GM12878 (cell line): ENCODE results near the gene RALGAPA2. TPM values are rescaled to one million over a fixed set of nuclear protein-coding genes. Genes with fewer than 3 reads are reported as not detected.

Source experiments
- ATAC-seq: fragments of 200-7000 bp; cut with Tn5 transposase; 3 replicates; pipeline ENCODE4 v1.9.1; 2020; ENCODE audit warnings: mild to moderate bottlenecking, moderate library complexity
- BruUV-seq: library from RNA; stranded (reverse); fragments of 400-500 nt; replicated peaks from 2 replicates; lab custom pipeline; 2021; lab: Mats Ljungman, UMichigan
- CTCF ChIA-PET: fragments of 300-600 bp; sonication (Branson Sonifier 250); formaldehyde crosslinking; extraction: SDS; loops from one replicate; lab custom pipeline; 2021; ENCODE audit warnings: inconsistent platforms; lab: Yijun Ruan, JAX
- POLR2A ChIA-PET: fragments of 350-600 bp; formaldehyde crosslinking; extraction: SDS; loops from one replicate; lab custom pipeline; 2021; ENCODE audit warnings: inconsistent platforms; lab: Charles Lee
- RAD21 ChIA-PET: fragments of 300-600 bp; sonication (Branson Sonifier 250); formaldehyde crosslinking; loops from one replicate; lab custom pipeline; 2023; ENCODE audit warnings: antibody characterized with exemption; ENCODE audit not compliant: unreplicated experiment; lab: Charles Lee
- SMC1A ChIA-PET: fragments of 300-600 bp; sonication (Branson Sonifier 250); formaldehyde crosslinking; loops from one replicate; lab custom pipeline; 2023; ENCODE audit not compliant: unreplicated experiment, uncharacterized antibody; lab: Charles Lee
- DNase-seq: peaks from one replicate; pipeline ENCODE4 v3.0.0-alpha.2; 2011; ENCODE audit warnings: low read depth, low spot score
- FAIRE-seq: peaks from 3 replicates; lab custom pipeline; 2011; peaks lifted over from hg19 to GRCh38; lab: Jason Lieb, UNC
- H2AFZ ChIP-seq: 2 replicates; pipeline ENCODE4 v1.6.0; 2011; ENCODE audit warnings: low read depth, low read length, control low read depth; ENCODE audit not compliant: control insufficient read depth
- H3K27ac ChIP-seq: 2 replicates; pipeline ENCODE4 v1.5.1; 2011; ENCODE audit warnings: control low read depth; ENCODE audit not compliant: control insufficient read depth, insufficient read depth
- H3K27me3 ChIP-seq, 2 experiments: replicated peaks in 1 of 2; 2 replicates each; pipeline versions ENCODE4 v1.6.0 to v1.6.1; 2011; ENCODE audit warnings: low read length in 1 of 2; ENCODE audit not compliant: control insufficient read depth in 2 of 2, insufficient read depth in 2 of 2
- H3K36me3 ChIP-seq, 2 experiments: 2 replicates each; pipeline ENCODE4 v1.5.1; 2011; ENCODE audit warnings: low read length in 1 of 2; ENCODE audit not compliant: control insufficient read depth in 2 of 2, insufficient read depth in 2 of 2
- H3K4me1 ChIP-seq: 2 replicates; pipeline ENCODE4 v1.6.1; 2011; ENCODE audit warnings: mild to moderate bottlenecking, low read length, moderate library complexity, mixed read lengths; ENCODE audit not compliant: control insufficient read depth, insufficient read depth
- H3K4me2 ChIP-seq: 2 replicates; pipeline ENCODE4 v1.6.0; 2011; ENCODE audit warnings: control low read depth; ENCODE audit not compliant: control insufficient read depth, insufficient read depth
- H3K4me3 ChIP-seq: fragments of 200-600 bp; sonication (generic); 2 replicates; pipeline ENCODE4 v1.5.1; 2016
- H3K79me2 ChIP-seq: 2 replicates; pipeline ENCODE4 v1.6.0; 2011; ENCODE audit warnings: low read length; ENCODE audit not compliant: control insufficient read depth, insufficient read depth
- H3K9ac ChIP-seq: 2 replicates; pipeline ENCODE4 v1.8.0; 2011; ENCODE audit warnings: low read length, control low read depth, mixed read lengths; ENCODE audit not compliant: control insufficient read depth, insufficient read depth
- H3K9me3 ChIP-seq: replicated peaks from 3 replicates; pipeline ENCODE4 v1.5.1; 2011; ENCODE audit warnings: mild to moderate bottlenecking, low read length; ENCODE audit not compliant: control insufficient read depth, insufficient read depth
- H4K20me1 ChIP-seq: 2 replicates; pipeline ENCODE4 v1.6.0; 2011; ENCODE audit not compliant: control insufficient read depth, insufficient read depth
- EED ChIP-seq: sonication (generic); IDR thresholded peaks from 2 replicates; pipeline ENCODE4 v1.6.1; 2016; ENCODE audit warnings: antibody characterized with exemption, low read depth
- KLF5 ChIP-seq: fragments of 450-650 bp; IDR thresholded peaks from 2 replicates; pipeline ENCODE4 v1.6.1; 2014; ENCODE audit warnings: mild to moderate bottlenecking; ENCODE audit not compliant: partially characterized antibody
- NFXL1 ChIP-seq: fragments of 450-650 bp; IDR thresholded peaks from 2 replicates; pipeline ENCODE4 v1.6.1; 2017; ENCODE audit warnings: antibody characterized with exemption, mild to moderate bottlenecking, borderline replicate concordance
- NR2C1 ChIP-seq: fragments of 450-650 bp; IDR thresholded peaks from 2 replicates; pipeline ENCODE4 v1.6.1; 2017; ENCODE audit warnings: antibody characterized with exemption, mild to moderate bottlenecking, moderate library complexity
- RAD51 ChIP-seq: fragments of 450-650 bp; IDR thresholded peaks from 2 replicates; pipeline ENCODE4 v1.6.1; 2016; ENCODE audit warnings: moderate library complexity, mild to moderate bottlenecking, inconsistent platforms
- RB1 ChIP-seq: fragments of 450-650 bp; formaldehyde crosslinking; IDR thresholded peaks from 2 replicates; pipeline ENCODE4 v1.6.1; 2017; ENCODE audit warnings: mild to moderate bottlenecking, borderline replicate concordance
- SMAD1 ChIP-seq: fragments of 450-650 bp; IDR thresholded peaks from 2 replicates; pipeline ENCODE4 v1.6.1; 2018; ENCODE audit warnings: mild to moderate bottlenecking, low read depth; ENCODE audit not compliant: partially characterized antibody
- SREBF1 ChIP-seq: IDR thresholded peaks from 2 replicates; pipeline ENCODE4 v1.6.1; 2012; ENCODE audit warnings: mild to moderate bottlenecking, low read length
- TCF3 ChIP-seq: IDR thresholded peaks from 2 replicates; pipeline ENCODE4 v1.6.1; 2012; ENCODE audit warnings: low read depth, mild to moderate bottlenecking, low read length, borderline replicate concordance; ENCODE audit not compliant: insufficient read depth
- TCF7 ChIP-seq: IDR thresholded peaks from 2 replicates; pipeline ENCODE4 v1.6.1; 2014; ENCODE audit warnings: antibody characterized with exemption, borderline replicate concordance
- USF1 ChIP-seq: IDR thresholded peaks from 2 replicates; pipeline ENCODE4 v1.6.1; 2011; ENCODE audit warnings: borderline replicate concordance, low read depth, mild to moderate bottlenecking, moderate library complexity, mixed read lengths, low read length; ENCODE audit not compliant: insufficient read depth; ENCODE audit errors: extremely low read length
- WGBS: methylation state at CpG from one replicate; pipeline ENCODE4 v1.1.6; 2016; ENCODE audit warnings: low lambda C conversion rate; ENCODE audit not compliant: insufficient replicate concordance, insufficient coverage; ENCODE audit errors: missing lambda C conversion rate; 5-methylcytosine and 5-hydroxymethylcytosine counted together
- in situ Hi-C: fragments of 300-500 bp; cut with MboI; formaldehyde crosslinking; loops from 9 replicates; pipeline ENCODE4 v1.14.3; 2018; ENCODE audit warnings: mixed read lengths
- intact Hi-C: fragments of 100-400 bp; cut with micrococcal nuclease; formaldehyde crosslinking; loops from one replicate; pipeline ENCODE4 v1.14.2; 2022; ENCODE audit not compliant: unreplicated experiment
- polyA plus RNA-seq, 11 experiments: library from polyadenylated mRNA; depleted of rRNA in 4 of 11; unstranded in 6 of 11; stranded (reverse) in 5 of 11; fragments of >200 nt; fragmentation: Nextera tagmentation in 4 of 11; fragmentation: Illumina TruSeq in 1 of 11; extraction: Ambion mirVana in 4 of 11; extraction: Trizol in 1 of 11; gene quantifications; 1 replicate in 1 of 11; 2 replicates in 10 of 11; pipeline versions ENCODE4 v1.2.1 to v1.2.3, GENCODE V29; 2011 to 2016; ENCODE audit warnings: inconsistent platforms in 2 of 11, missing spikeins in 2 of 11, low read depth in 1 of 11
- total RNA-seq, 4 experiments: library from RNA; depleted of rRNA in 3 of 4; stranded (reverse); fragments of >200 nt in 3 of 4; fragmentation: Illumina TruSeq in 1 of 4; extraction: Trizol in 1 of 4; gene quantifications; 2 replicates each; pipeline versions ENCODE4 v1.2.1 to v1.2.3, GENCODE V29; 2013 to 2021
- TF ChIP-seq, protein P1 (sequence below), 3 experiments: IDR thresholded peaks in 2 of 3; conservative IDR thresholded peaks in 1 of 3; 2 replicates each; pipeline ENCODE4 v1.5.1; 2011; ENCODE audit warnings: low read depth in 3 of 3, low read length in 3 of 3, mild to moderate bottlenecking in 3 of 3, control low read depth in 2 of 3, moderate library complexity in 2 of 3, inconsistent platforms in 1 of 3, mixed read lengths in 1 of 3; ENCODE audit not compliant: control insufficient read depth in 2 of 3, insufficient read depth in 1 of 3; ENCODE audit errors: extremely low read depth in 1 of 3
- TF ChIP-seq, protein P2 (sequence below): fragments of 450-650 bp; IDR thresholded peaks from 2 replicates; pipeline ENCODE4 v1.6.1; 2016; ENCODE audit warnings: mild to moderate bottlenecking

The RALGAPA2 gene
- total and polyA plus RNA-seq, 10 of the 15 experiments (the other 5 are each of a cell fraction or from before 2014, with no cell fraction given), result 2.9 to 29.4 (median 19.6) TPM

- no peak for TF ChIP-seq TCF7
- no peak for TF ChIP-seq KLF5
- TF ChIP-seq USF1, result no peak
These were observed 284.4 kb downstream of the RALGAPA2 start (continued) for GRCh38 chr20:20428067-20428466.

DNA sequence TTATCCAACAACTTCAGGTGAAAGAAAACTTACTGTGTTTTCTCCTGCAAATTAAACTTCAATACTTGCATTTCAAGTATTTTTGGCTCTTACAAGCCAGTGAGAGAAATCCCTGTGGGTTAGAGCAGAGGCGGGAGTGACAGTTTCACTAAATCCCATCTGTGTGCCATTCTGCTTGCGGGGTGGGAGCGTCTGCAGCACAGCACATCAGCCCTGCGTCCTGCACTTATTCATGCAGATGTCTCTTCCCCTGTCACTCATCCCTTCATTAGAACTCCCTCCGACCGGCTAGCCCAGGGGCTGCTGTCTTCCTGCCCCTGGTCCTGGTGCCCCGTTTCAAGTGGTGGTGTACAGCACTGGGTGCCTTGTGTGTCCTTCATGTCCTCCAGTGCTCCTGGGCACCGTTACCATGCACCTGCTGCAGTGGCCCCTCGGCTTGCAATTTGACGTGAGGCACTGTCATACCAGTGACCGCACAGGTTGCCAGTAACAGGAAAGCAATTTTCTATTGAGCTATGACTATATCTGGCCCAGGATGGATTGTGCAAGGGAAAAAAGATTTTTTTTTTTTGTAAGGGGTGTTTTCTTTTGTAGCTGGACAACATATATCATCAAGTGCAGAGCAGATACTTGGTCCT lies 285.1 kb downstream of the RALGAPA2 start:
- ChIA-PET POLR2A (interaction anchor here (0.6 kb wide), 1 partner anchor 177 kb away, joined by 3 read pairs; no protein-coding TSS in a partner anchor), CTCF (no interaction called here), SMC1A (no interaction called here), RAD21 (no interaction called here)
- H3K9me3 ChIP-seq, result no peaks in the 10 kb centered on the region
- BruUV-seq, result no TSS peak
- in situ Hi-C loops (no loop called here), intact Hi-C loops (loop anchor here (5.0 kb wide), 1 partner anchor 55 kb away; no protein-coding TSS in a partner anchor)
- DNase-seq (no peak), FAIRE-seq (no peak), ATAC-seq (no peak)
- TF ChIP-seq NFXL1 (no peak), EED (no peak), RB1 (no peak), TCF3 (no peak), SMAD1 (no peak), RAD51 (no peak), SREBF1 (no peak), NR2C1 (no peak)
- TF ChIP-seq, protein P1, sequence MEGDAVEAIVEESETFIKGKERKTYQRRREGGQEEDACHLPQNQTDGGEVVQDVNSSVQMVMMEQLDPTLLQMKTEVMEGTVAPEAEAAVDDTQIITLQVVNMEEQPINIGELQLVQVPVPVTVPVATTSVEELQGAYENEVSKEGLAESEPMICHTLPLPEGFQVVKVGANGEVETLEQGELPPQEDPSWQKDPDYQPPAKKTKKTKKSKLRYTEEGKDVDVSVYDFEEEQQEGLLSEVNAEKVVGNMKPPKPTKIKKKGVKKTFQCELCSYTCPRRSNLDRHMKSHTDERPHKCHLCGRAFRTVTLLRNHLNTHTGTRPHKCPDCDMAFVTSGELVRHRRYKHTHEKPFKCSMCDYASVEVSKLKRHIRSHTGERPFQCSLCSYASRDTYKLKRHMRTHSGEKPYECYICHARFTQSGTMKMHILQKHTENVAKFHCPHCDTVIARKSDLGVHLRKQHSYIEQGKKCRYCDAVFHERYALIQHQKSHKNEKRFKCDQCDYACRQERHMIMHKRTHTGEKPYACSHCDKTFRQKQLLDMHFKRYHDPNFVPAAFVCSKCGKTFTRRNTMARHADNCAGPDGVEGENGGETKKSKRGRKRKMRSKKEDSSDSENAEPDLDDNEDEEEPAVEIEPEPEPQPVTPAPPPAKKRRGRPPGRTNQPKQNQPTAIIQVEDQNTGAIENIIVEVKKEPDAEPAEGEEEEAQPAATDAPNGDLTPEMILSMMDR (IDR thresholded peaks at IDR 0.05 in 2 of 3, conservative IDR thresholded peaks at IDR 0.05 in 1 of 3; ENCODE audit: control insufficient read depth in 2 of 3, extremely low read depth in 1 of 3, insufficient read depth in 1 of 3, low read depth in 3 of 3, low read length in 3 of 3), result no peak
- TF ChIP-seq, protein P2, sequence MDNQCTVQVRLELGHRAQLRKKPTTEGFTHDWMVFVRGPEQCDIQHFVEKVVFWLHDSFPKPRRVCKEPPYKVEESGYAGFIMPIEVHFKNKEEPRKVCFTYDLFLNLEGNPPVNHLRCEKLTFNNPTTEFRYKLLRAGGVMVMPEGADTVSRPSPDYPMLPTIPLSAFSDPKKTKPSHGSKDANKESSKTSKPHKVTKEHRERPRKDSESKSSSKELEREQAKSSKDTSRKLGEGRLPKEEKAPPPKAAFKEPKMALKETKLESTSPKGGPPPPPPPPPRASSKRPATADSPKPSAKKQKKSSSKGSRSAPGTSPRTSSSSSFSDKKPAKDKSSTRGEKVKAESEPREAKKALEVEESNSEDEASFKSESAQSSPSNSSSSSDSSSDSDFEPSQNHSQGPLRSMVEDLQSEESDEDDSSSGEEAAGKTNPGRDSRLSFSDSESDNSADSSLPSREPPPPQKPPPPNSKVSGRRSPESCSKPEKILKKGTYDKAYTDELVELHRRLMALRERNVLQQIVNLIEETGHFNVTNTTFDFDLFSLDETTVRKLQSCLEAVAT, result no peak
- H3K4me2 ChIP-seq, result no peak overlapping the region
- H3K9ac ChIP-seq, result no peak overlapping the region
- peaks cover 4% of the 10 kb centered on the region; the same call in 1 of the 2 replicates for H3K4me1 ChIP-seq
- no peak overlapping the region for H2AFZ ChIP-seq
- no peaks in the 10 kb centered on the region for H4K20me1 ChIP-seq
- H3K36me3 ChIP-seq, result 0 out of 4 replicates have a peak, but pooled peaks cover 0 to under 1% of the 10 kb centered on the region in 2 experiments
- H3K4me3 ChIP-seq, result no peak overlapping the region
- no peaks in the 10 kb centered on the region for H3K27me3 ChIP-seq
- H3K27ac ChIP-seq, result no peak overlapping the region
- WGBS, result 83% methylated on average over 11 of the region's 11 CpGs
- H3K79me2 ChIP-seq, result no peaks in the 10 kb centered on the region
